ENCODE results near the gene EVC2.

Gene EVC2

GRCh38 chr4:5515646-5516045, 192.7 kb downstream of the EVC2 start:
- H3F3A ChIP-seq (ENCODE audit: low read depth): no peaks in the 10 kb centered on the region
- no peak overlapping the region for H3K4me2 ChIP-seq (ENCODE audit: low read depth, low read length, poor library complexity, severe bottlenecking)
- H3K4me1 ChIP-seq (ENCODE audit: insufficient read depth, low read length, poor library complexity, severe bottlenecking): no peaks in the 10 kb centered on the region
- no peak overlapping the region for H3K9ac ChIP-seq (ENCODE audit: low read depth, low read length, poor library complexity, severe bottlenecking)
- no peaks in the 10 kb centered on the region for H3K9me3 ChIP-seq (ENCODE audit: insufficient read depth, low read depth, low read length)
- H4K20me1 ChIP-seq (ENCODE audit: insufficient read depth, low read length, poor library complexity, severe bottlenecking): no peaks in the 10 kb centered on the region
- no peaks in the 10 kb centered on the region for H3K27me3 ChIP-seq (ENCODE audit: insufficient read depth, low read length, poor library complexity, severe bottlenecking)
- H2AFZ ChIP-seq (ENCODE audit: low read length): no peak overlapping the region
- H3K9me2 ChIP-seq (replicated peaks; ENCODE audit: low read depth, low read length): no peaks in the 10 kb centered on the region
- no peak overlapping the region for H3K4me3 ChIP-seq (ENCODE audit: low read length, poor library complexity, severe bottlenecking)
- H3K36me3 ChIP-seq (ENCODE audit: insufficient read depth, low read length): no peaks in the 10 kb centered on the region
- no peaks in the 10 kb centered on the region for H3K79me2 ChIP-seq (ENCODE audit: insufficient read depth, low read length)
- TF ChIP-seq CTCF (conservative IDR thresholded peaks at IDR 0.05; ENCODE audit: low read length): no peak
- TF ChIP-seq EZH2phosphoT487 (IDR thresholded peaks at IDR 0.05; ENCODE audit: borderline replicate concordance): no peak
